GM19193 (cell line): ENCODE measurements around the gene MAGI1.

Experiments used
- POLR2A ChIP-seq: IDR thresholded peaks from 4 replicates; pipeline ENCODE4 v1.6.1; 2011; ENCODE audit not compliant: insufficient read depth, insufficient read length; ENCODE audit errors: extremely low read depth

Gene MAGI1

DNA sequence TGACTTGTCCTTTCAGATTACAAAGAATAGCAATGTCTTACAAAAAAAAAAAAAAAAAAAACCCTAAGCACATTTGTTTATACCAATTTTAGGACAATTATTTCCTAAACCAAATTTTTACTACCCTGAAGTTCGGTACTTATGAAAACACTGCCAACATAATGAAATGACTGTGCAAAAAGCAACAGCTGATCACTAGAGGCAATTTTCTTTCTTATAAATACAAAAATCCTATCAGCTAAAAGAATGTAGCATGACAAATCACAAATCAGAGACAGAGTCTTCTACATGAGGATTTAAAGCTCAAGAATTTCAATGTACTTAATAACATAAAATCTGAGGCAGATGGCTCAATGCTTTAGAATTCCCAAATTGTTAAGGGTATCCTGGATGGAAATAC, 191.8 kb downstream of the MAGI1 start:
- no peak for TF ChIP-seq POLR2A

DNA sequence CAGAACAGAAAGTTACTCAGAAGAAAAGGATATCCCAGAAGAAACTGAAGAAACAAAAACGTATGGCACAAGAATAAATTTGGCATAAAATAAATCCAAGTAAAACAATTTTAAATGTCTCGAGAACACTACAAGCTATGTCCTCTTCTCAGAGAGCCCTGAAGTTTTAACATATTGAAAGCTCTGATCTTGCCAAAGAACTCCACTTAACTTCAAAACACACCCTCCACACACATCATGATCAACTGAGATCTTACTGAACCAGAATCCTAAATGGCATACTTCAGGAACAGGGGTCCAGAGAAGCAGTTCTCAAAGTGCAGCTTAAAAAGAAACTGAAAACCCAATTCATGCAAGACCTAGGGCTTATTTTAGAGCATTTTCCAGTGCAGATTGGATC, 194.3 kb downstream of the MAGI1 start:
- no peak for TF ChIP-seq POLR2A

DNA sequence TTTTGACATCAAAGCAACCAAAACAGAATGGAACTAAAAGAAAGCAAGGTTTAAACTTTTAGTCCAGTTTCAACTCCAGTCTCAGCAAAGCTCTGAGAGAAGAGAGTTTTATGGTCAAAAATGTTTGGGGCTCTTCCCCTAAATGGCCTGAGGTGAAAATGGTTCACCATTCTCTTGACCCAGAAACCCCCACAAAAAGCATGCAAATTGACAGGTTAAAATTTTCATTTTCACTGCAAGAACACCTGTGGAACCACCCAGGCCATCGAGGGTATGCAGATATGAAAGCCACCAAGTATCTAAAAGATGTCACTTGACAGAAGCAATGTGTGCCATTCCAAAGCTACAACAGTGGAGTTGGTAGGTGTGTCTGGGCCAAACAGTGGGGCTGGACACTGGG, 195.0 kb downstream of the MAGI1 start:
- TF ChIP-seq POLR2A = no peak

DNA sequence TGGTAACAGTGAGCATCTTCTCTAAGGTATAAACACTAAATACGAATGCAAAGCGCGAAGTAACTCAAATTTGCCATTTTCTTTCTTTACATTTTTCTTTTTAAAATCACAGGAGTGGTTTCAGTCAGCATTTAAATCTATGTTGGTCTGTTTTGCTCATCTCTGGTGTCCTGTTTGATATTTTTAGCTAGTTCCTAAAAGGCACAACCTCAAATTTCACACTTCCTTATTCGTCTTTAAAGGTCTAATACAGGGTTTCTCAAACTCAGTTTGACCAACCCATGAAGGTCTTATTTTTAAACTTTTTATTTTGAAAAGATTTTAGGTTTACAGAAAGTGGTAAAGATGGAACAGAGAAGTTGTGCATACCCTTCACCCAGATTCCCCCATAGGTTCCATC, 201.1 kb downstream of the MAGI1 start:
- no peak for TF ChIP-seq POLR2A

DNA sequence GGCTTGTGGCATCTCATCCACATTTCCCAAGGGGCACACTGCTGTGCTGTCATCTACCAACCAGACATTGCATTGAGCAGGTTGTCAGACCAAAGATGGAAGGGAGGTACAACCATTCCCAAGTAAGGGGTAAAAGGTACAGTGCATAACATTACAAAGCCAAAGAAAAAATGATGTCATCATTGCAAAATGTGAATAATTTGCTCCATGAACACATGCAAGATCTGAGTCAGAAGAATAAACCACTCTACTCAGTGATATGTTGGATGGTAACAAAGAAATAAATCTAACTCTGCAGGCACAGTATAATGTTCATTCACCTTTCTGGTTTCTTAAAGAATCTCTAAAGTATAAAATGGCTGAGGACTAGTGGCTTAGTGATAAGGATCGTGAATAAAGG, 202.7 kb downstream of the MAGI1 start:
- no peak for TF ChIP-seq POLR2A

DNA sequence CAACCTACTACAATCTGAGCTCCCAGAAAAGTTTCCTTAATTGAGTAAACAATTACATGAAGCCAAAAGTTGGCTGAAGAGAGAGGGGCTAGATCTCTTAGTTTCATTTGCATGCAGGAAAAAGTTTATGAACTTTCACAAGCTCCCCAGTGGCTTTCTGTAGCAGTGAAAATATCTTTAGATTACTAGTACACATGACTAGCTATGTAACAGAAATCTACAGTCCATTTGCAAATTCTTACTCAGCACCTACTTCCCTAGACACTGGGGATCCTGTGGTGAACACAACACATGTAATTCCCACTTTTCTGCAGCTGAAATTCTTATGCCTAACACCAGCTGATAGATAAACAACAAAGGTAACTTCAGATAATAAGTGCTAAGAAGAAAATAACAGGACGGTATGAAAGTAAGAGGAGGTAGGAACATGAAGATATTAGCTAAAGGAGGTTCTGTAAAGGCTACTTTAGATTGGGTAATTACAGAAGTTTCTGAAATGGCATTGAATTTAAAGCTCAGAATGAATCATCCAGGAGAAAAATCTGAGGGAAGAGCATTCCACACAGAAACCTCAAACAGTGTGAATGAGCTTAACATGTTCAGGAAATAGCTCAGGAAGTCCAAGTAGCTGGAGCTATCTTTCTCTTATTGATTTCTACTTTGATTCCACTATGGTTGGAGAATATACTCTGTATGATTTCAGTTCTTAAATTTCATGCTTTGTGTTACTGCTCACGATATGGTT, 204.8 kb downstream of the MAGI1 start:
- no peak for TF ChIP-seq POLR2A

DNA sequence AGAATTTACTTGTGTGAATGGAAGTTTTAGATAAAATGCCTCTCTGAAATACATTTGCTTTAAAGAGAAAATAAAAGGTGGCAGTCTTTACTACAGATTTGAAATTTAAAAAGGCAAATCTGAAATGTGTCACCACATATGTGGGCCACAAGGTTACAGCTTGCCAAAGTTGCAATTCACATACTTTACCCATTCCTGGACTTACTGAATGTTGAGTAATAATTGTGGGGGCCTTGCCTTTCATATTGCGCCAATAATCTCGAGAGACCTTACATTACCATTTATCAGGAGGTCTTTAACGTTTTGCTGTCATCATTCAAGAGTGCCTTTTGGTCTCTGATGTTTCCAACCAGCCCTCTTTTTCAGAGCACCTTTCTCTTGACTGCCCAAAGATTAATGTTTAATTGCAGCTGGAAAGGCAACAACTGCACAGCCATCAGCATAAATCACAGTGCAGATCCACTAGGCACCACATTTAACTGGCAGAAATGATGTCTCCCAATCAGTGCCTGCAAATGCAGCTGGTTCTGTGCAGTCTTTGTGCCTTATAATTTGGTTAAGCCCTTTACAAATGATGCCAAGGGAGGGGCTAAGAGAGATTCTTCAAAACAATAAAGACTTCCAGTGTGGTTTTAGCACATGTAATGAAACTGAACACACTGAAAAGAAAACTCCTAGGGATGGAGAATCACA, 206.8 kb downstream of the MAGI1 start:
- TF ChIP-seq POLR2A = no peak

DNA sequence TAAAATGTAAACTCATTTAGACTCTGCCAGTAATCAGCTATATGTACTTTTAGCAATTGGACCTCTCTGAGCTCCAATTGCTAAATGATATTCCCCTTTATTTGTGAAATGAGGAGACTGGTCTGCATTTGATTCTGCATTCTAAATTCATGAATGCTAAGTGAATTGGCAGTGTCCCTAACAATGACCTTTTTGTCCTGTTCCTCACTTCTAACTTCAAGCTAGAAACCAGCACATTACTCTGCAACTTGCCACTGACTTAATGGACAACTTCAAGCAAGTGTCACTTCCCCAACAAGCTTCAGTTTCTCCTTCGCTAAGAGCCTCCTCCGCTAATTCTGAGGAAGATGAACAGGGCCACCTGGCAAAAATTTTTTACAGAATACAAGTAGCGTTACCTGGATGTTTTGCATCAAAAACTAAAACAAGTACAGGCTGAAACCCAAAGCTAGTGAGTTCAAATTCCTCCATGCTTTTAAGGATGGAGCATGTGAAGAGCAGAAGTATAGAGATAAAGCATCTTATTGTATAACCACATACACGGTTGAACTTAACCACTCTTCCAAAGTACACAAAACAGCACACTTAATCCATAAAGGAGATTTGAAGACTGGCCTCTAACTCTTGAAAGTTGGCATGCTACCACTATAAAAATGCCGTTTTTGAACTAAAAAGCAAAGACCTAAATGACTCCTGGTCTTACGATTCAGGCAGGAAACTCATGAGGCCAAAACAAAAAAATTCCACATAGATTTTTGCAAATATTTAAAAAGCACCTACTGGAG, 207.6 kb downstream of the MAGI1 start:
- TF ChIP-seq POLR2A = no peak

DNA sequence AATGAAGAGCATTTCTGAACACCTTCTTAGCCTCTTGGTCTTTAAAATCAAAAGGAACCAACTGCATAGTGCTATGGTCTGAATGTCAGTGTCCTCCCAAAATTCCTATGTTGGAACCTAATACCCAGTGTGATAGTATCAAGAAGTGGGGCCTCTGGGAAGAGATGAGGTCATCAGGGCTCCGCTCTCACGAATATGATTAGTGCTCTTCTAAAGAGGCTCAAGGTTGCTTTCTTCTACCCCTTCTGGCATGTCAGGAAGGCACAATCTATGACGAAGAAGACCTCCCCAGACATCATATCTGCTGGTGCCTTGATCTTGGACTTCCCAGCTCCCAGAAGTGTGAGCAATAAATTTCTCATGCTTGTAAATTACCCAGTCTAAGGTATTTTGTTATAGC, 209.5 kb downstream of the MAGI1 start:
- TF ChIP-seq POLR2A = no peak

DNA sequence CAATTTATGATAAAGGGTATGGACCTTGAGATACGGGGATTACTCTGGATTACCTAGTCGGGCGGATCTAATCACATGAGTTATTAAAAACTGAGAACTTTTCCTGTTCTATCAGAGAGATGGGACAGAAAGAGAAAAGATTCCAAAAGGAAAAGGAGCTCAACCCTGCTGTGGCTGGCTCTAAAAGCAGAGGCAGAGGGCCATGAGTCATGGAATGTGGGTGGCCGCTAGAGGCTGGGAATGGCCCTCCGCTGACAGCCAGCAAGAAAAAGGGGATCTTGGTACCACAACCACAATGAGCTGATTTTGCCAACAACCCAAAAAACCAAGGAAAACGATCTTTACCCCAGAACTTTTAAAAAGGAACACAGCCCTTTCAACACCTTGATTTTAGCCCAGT, 210.0 kb downstream of the MAGI1 start:
- no peak for TF ChIP-seq POLR2A

DNA sequence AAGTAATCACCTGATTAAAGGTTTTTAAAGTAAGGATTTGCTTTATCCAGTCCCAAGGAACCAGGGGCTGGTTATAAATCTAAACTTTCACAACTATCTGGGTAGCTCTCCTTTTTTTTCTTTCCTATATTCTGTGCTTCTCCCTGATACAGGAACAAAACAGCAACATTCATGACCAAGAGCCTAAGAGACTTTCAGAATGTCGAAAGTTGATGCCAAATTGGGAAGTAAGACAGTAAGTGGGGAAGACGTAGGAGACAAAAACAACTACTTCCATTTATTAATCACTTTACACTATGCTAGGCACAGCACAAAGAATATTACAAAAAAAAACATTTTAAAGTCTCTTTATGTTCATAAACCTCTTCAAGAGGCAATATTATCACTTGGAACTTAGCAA, 211.6 kb downstream of the MAGI1 start:
- TF ChIP-seq POLR2A = no peak

DNA sequence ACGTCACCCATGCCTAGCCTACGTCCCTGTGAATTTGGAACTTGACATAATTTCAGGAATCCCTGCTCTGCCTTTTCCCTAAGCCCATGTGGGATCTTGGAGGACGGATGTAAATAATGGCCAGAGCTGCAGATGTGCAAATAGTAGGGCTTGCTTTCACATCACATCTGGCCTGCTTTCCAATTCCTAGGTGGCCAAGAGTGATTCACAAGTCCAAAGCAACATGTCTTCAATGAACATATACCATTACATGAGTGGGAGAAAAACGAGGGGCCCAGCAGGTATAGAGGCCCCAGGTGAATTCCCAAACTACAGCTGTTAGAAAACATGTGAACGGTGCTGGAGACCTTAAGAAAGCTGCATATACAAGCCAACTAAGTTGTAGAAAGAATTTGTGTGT, 214.6 kb downstream of the MAGI1 start:
- TF ChIP-seq POLR2A = no peak

DNA sequence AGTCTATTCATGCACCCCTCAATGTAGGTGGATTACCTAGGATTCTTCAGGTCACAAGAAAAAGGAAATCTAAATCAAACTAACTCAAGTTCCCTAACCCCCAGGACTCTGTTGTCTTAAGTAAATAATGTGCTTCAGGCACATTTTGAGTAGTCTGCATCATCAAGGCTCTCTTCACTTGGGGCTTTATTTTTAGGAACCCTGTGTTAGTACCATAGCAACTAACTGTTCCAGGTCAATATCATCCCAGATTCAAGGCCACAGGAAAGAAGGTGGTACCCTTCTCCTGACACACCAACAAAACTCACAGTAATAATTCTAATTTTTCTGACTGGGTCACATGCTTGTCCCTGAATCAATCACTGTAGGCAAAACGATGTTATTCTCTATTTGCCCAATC, 218.1 kb downstream of the MAGI1 start:
- TF ChIP-seq POLR2A = no peak

DNA sequence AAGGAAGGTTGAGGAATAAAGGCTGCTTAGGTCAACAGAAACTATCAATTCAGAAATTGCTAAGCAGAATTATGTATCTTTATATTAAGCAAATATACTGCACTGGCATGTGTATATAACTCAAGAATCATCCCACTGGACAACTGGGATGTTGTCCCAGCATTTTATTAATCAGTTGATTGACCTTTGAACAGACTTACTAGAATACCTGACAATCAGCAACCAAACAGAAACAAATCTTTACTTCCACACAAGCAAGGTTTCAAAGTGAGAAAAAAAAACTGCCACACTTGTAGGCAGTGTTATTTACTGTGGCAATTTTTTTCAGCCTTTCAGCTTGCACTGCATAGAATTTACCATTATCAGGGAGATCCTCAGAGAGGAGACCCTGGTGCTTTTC, 218.8 kb downstream of the MAGI1 start:
- no peak for TF ChIP-seq POLR2A

DNA sequence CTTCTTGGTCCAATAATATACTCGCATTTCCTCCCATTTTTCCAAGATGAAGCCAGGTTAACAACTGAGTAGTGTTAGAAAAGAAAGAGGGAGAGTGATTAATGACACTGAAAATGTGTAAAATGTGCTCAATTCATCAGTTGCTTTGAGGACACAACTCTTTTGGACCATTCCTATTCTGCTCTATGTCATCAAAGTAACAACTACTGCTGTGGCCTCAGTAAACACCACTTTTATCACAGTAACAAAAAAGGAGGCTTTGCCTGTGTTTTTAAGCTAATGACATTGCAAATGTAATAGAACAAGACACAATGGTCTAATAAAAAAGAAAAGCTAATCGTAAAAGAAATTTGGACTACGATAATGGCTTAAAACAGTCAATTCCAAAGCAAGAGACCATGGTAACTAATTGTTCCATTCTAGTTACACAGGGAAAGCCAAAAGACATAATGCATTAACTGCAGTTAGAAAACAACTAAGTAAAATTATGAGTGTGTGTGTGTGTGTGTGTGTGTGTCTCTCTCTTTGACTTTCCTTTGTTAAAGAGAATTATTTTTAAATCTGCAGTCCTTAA, 221.1 kb downstream of the MAGI1 start:
- TF ChIP-seq POLR2A = no peak
